Prostate gland (tissue), 2 donors: ENCODE results near the gene GPR87. TPM values are rescaled to one million over a fixed set of nuclear protein-coding genes. Genes with fewer than 3 reads are reported as not detected.

ENCODE experiments used
- DNase-seq: peaks from one replicate; pipeline ENCODE4 v3.0.0-alpha.2; 2019; ENCODE audit warnings: low spot score
- H3K27ac ChIP-seq, 2 donors: fragments of 200-600 bp; sonication (generic); 2 replicates each; pipeline ENCODE4 v1.5.1; 2017 to 2019
- H3K27me3 ChIP-seq: fragments of 200-600 bp; sonication (generic); replicated peaks from 2 replicates; pipeline ENCODE4 v1.5.1; 2019; ENCODE audit not compliant: insufficient read depth
- H3K36me3 ChIP-seq, 2 donors: fragments of 200-600 bp; sonication (generic); 1 replicate in 1 of 2; 2 replicates in 1 of 2; pipeline versions ENCODE4 v1.5.1 to v1.8.1; 2017 to 2019
- H3K4me1 ChIP-seq: fragments of 200-600 bp; sonication (generic); replicated peaks from 2 replicates; pipeline ENCODE4 v1.5.1; 2019
- H3K4me3 ChIP-seq, 2 donors: fragments of 200-600 bp; sonication (generic); 2 replicates each; pipeline ENCODE4 v1.5.1; 2017 to 2019
- H3K9me3 ChIP-seq: fragments of 200-600 bp; sonication (generic); 2 replicates; pipeline ENCODE4 v1.5.1; 2017
- CTCF ChIP-seq, 4 experiments: fragments of 200-600 bp in 2 of 4; fragments of 450-650 bp in 2 of 4; sonication (generic) in 2 of 4; IDR thresholded peaks; 1 replicate in 3 of 4; 2 replicates in 1 of 4; pipeline ENCODE4 v1.5.1; 2016 to 2019; ENCODE audit warnings: antibody characterized with exemption in 4 of 4, mild to moderate bottlenecking in 2 of 4, moderate library complexity in 2 of 4
- POLR2A ChIP-seq: fragments of 450-650 bp; IDR thresholded peaks from one replicate; pipeline ENCODE4 v1.6.1; 2016; ENCODE audit warnings: antibody characterized with exemption, mild to moderate bottlenecking
- POLR2AphosphoS5 ChIP-seq: sonication (generic); formaldehyde crosslinking; IDR thresholded peaks from one replicate; pipeline ENCODE4 v1.6.1; 2017; ENCODE audit warnings: antibody characterized with exemption
- WGBS: methylation state at CpG from one replicate; pipeline ENCODE4 v1.1.5; 2018; 5-methylcytosine and 5-hydroxymethylcytosine counted together
- intact Hi-C: fragments of 100-400 bp; cut with DNase I; formaldehyde crosslinking; loops from one replicate; pipeline ENCODE4 v1.14.2; 2022
- total RNA-seq, 2 donors: library from RNA; depleted of rRNA; stranded (reverse); fragments of >200 nt; gene quantifications; one replicate each; pipeline ENCODE4 v1.1.0, GENCODE V29; 2016

Gene GPR87
- total RNA-seq, 2 donors from 2014 or later = 9.3 to 10.9 TPM

DNA sequence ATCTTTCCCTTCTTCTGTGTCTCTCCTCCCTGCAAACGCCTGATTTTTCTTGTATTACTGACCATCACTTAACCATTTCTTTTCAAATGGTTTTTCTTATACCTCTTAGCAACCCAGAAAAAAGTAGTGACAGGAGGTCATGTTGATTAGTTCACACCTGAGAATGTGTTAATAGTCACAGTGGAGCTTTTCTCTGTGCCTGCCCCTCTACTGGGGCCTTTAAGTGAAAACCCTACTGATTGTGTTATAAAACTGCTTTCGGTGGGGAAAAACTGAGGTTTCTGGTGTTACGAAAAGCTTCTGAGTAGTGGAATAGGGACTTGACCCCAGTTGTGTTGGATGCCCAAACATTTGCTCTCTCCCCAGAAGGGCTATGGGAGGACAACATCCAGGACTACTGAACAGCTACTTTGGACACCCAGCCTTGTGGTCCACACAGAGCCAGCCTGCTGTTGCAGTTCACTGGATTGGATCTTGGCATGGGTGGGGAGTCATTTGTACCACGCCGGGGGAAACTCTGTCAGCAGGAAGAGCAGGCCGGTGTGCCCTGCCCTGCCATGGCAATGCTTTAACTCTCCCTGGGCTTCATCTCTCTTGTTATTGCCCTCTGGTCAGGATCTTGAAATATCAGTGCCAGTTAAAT, 10.3 kb downstream of the GPR87 start:
- peak overlapping the region in 1 of 2 donors; percentile 62 for H3K27ac ChIP-seq
- DNase-seq = no peak
- H3K4me1 ChIP-seq = no peaks in the 10 kb centered on the region
- TF ChIP-seq CTCF (IDR thresholded peaks at IDR 0.05) = no peak
- TF ChIP-seq POLR2A = no peak
- no peak for TF ChIP-seq POLR2AphosphoS5
- H3K36me3 ChIP-seq = no peaks in the 10 kb centered on the region
- H3K27me3 ChIP-seq = no peaks in the 10 kb centered on the region
- intact Hi-C loops = no loop called here
- H3K9me3 ChIP-seq = no peaks in the 10 kb centered on the region
- WGBS = 79% methylated on average over 6 of the region's 6 CpGs
- H3K4me3 ChIP-seq = no peak overlapping the region

DNA sequence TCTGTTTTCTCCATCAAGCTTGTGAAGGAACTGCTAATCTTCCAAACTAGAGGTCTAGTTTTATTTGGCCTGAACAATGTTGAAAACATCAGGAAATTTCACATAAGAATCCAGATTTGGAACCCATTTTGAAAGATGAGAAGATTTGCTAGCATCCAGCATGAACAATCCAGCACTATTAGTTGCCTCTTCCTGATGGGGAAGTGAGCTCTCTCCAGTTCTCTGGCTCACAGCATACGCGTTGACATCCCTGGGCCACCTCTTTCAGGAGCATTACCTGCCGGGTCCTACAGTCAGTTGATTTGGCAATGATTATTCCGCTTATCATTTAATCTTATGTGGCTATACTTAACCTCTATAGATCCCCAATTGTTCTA, 10.9 kb downstream of the GPR87 start:
- no peak overlapping the region for H3K4me3 ChIP-seq
- intact Hi-C loops = no loop called here
- no peaks in the 10 kb centered on the region for H3K4me1 ChIP-seq
- H3K27ac ChIP-seq = peak overlapping the region; percentile 30 to 62
- no peak for TF ChIP-seq POLR2A
- TF ChIP-seq CTCF (IDR thresholded peaks at IDR 0.05) = no peak
- TF ChIP-seq POLR2AphosphoS5 = no peak
- H3K9me3 ChIP-seq = no peaks in the 10 kb centered on the region
- DNase-seq = no peak
- no peaks in the 10 kb centered on the region for H3K36me3 ChIP-seq
- H3K27me3 ChIP-seq = no peaks in the 10 kb centered on the region
- 58% methylated on average over 4 of the region's 4 CpGs for WGBS

DNA sequence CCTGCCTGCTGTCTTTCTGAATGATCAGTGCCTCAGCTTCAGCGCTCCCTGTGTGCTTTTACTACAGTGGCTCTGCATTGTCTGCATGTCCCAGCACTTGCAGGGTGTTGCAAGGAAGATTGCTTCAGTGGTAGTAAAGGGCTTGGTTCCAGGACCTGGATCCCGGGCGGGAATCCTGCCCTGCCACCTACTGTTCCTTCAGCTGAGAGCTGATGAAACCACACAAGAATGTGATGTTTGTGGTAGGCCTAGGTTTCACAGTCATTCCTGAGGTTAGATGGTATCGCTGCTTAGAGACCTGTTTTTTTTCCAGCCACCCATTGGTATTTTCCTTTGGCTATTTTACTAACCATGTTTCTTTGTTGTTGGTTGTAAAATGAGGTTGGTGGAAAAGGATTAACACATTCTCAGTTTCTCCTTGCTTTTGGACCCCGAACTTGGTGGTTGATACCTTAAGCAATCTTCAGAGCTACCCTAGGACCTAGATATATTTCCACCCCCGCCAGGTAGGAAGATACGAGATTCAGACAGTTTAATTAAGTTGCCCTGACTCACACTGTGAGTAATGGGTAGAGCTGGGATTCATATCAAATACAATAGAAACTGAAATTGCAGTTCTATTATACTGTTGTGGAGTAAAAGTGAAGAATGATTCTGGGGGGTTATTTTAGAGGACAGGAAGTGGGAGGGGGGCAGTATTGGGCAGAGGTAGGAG, 11.4 kb downstream of the GPR87 start:
- no peaks in the 10 kb centered on the region for H3K4me1 ChIP-seq
- intact Hi-C loops = no loop called here
- 33% methylated on average over 7 of the region's 7 CpGs for WGBS
- H3K9me3 ChIP-seq = no peaks in the 10 kb centered on the region
- DNase-seq = peak; percentile 92
- TF ChIP-seq POLR2A (no peak), CTCF (IDR thresholded peaks at IDR 0.05) (peak in 3 of 4 experiments; percentile 29 to 36 (median 32)), POLR2AphosphoS5 (peak; percentile 89)
- no peaks in the 10 kb centered on the region for H3K36me3 ChIP-seq
- H3K27ac ChIP-seq = peak overlapping the region; percentile 30 to 62
- H3K4me3 ChIP-seq = no peak overlapping the region
- H3K27me3 ChIP-seq = no peaks in the 10 kb centered on the region

DNA sequence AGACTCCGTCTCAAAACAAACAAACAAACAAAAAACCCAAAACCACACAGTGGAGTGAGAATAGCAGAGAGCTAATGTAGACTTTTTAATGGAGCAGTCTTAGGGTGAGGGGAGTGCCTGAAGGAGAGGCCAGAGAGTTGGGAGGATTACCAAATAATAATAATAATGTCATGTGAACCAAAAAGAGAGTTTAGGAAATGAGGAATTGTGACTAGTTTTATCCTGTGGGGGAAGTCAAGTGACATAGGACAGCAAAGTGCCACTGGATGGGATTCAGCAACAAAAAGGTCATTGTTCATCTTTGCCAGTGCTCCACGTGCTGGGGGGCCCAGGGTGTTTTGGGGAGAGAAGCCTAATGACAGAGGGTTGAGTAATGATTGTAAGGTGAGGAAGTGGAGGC, 12.9 kb downstream of the GPR87 start:
- WGBS = 49% methylated on average over 2 of the region's 2 CpGs
- DNase-seq = no peak
- Histone ChIP-seq H3K27ac (no peak overlapping the region), H3K4me3 (no peak overlapping the region), H3K36me3 (no peaks in the 10 kb centered on the region), H3K9me3 (no peaks in the 10 kb centered on the region), H3K27me3 (no peaks in the 10 kb centered on the region), H3K4me1 (no peaks in the 10 kb centered on the region)
- intact Hi-C loops = no loop called here
- TF ChIP-seq POLR2A (no peak), CTCF (IDR thresholded peaks at IDR 0.05) (no peak), POLR2AphosphoS5 (no peak)

DNA sequence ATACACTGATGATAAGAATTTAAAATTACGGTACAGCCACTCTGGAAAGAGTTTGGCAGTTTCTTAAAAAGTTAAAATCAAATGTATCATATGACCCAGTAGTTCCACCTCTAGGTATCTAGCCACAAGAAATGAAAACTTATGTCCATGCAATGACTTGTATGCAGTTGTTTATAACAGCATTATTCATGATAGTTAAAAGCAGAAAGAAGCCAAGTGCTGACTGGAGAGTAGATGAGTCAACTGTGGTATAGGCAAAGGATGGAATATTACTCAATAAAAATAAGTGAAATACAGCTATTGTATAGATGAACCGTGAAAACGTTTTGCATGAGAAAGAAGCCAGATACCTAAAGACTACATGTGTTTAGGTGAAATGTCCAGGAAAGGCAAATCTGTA, 14.8 kb downstream of the GPR87 start:
- no peaks in the 10 kb centered on the region for H3K4me1 ChIP-seq
- H3K27me3 ChIP-seq = no peaks in the 10 kb centered on the region
- no peak overlapping the region for H3K27ac ChIP-seq
- DNase-seq = no peak
- 84% methylated on average over 3 of the region's 3 CpGs for WGBS
- intact Hi-C loops = no loop called here
- H3K9me3 ChIP-seq = no peaks in the 10 kb centered on the region
- H3K36me3 ChIP-seq = no peaks in the 10 kb centered on the region
- H3K4me3 ChIP-seq = no peak overlapping the region
- TF ChIP-seq CTCF (IDR thresholded peaks at IDR 0.05) (no peak), POLR2AphosphoS5 (no peak), POLR2A (no peak)
